GM15510 (cell line): ENCODE measurements around the gene RANBP17.

Source experiments
- POLR2A ChIP-seq: IDR thresholded peaks from 3 replicates; pipeline ENCODE4 v1.6.1; 2011; ENCODE audit warnings: borderline replicate concordance; ENCODE audit not compliant: insufficient read length; ENCODE audit errors: extremely low read depth

RANBP17 gene

GRCh38 chr5:170861917-170862766 is at the start of gene RANBP17:
RANBP17 (plus strand) TSS chr5:170862018.
- TF ChIP-seq POLR2A, result no peak

GRCh38 chr5:170813231-170813630 is 48.6 kb upstream of the RANBP17 start:
- TF ChIP-seq POLR2A, result no peak

- no peak for TF ChIP-seq POLR2A
Observed at GRCh38 chr5:170817195-170817594, 44.6 kb upstream of the RANBP17 start.

GRCh38 chr5:170818232-170818631 is 43.6 kb upstream of the RANBP17 start:
- TF ChIP-seq POLR2A, result no peak

GRCh38 chr5:170819824-170820223 is 42.0 kb upstream of the RANBP17 start:
- no peak for TF ChIP-seq POLR2A

GRCh38 chr5:170821257-170821800 is 40.5 kb upstream of the RANBP17 start:
- no peak for TF ChIP-seq POLR2A

GRCh38 chr5:170826117-170826516 is 35.7 kb upstream of the RANBP17 start:
- TF ChIP-seq POLR2A, result no peak

GRCh38 chr5:170832241-170832640 is 29.6 kb upstream of the RANBP17 start:
- no peak for TF ChIP-seq POLR2A

- no peak for TF ChIP-seq POLR2A
Observed at GRCh38 chr5:170836226-170836625, 25.6 kb upstream of the RANBP17 start.

- TF ChIP-seq POLR2A, result no peak
Observed at GRCh38 chr5:170843870-170844269, 17.9 kb upstream of the RANBP17 start.

GRCh38 chr5:170844651-170845050 is 17.2 kb upstream of the RANBP17 start:
- no peak for TF ChIP-seq POLR2A

- TF ChIP-seq POLR2A, result no peak
Observed at GRCh38 chr5:170846416-170846815, 15.4 kb upstream of the RANBP17 start.

- no peak for TF ChIP-seq POLR2A
Observed at GRCh38 chr5:170846846-170847245, 15.0 kb upstream of the RANBP17 start.

- TF ChIP-seq POLR2A, result no peak
Observed at GRCh38 chr5:170848033-170848432, 13.8 kb upstream of the RANBP17 start.

- no peak for TF ChIP-seq POLR2A
Observed at GRCh38 chr5:170849374-170849773, 12.4 kb upstream of the RANBP17 start.

- TF ChIP-seq POLR2A, result no peak
Observed at GRCh38 chr5:170854566-170854965, 7.3 kb upstream of the RANBP17 start.

GRCh38 chr5:170857066-170857465 is 4.8 kb upstream of the RANBP17 start:
- TF ChIP-seq POLR2A, result no peak

- TF ChIP-seq POLR2A, result no peak
Observed at GRCh38 chr5:170860415-170860814, 1.4 kb upstream of the RANBP17 start.
